ENCODE measurements around the gene EIF3B.
"Not testable (repeated sequence)": the region's sequence is repeated elsewhere in the genome, so short reads cannot be mapped to it uniquely, and the experiment has no call there.

DNA sequence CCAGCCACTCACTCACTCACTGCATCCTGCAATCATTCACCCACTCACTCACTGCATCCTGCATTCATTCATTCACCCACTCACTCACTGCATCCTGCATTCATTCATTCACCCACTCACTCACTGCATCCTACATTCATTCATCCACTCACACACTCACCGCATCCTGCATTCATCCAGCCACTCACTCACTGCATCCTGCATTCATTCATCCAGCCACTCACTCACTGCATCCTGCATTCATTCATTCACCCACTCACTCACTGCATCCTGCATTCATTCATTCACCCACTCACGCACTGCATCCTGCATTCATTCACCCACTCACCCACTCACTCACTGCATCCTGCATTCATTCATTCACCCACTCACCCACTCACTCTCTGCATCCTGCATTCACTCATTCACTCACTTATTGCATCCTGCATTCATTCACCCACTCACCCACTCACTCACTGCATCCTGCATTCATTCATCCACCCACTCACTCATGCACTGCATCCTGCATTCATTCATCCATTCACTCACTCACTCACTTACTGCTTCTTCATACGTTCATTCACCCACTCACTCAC is 39.6 kb upstream of the EIF3B start:
- not testable (repeated sequence) for TF ChIP-seq POLR2A (IDR thresholded peaks at IDR 0.05)
- TF ChIP-seq, protein P1, sequence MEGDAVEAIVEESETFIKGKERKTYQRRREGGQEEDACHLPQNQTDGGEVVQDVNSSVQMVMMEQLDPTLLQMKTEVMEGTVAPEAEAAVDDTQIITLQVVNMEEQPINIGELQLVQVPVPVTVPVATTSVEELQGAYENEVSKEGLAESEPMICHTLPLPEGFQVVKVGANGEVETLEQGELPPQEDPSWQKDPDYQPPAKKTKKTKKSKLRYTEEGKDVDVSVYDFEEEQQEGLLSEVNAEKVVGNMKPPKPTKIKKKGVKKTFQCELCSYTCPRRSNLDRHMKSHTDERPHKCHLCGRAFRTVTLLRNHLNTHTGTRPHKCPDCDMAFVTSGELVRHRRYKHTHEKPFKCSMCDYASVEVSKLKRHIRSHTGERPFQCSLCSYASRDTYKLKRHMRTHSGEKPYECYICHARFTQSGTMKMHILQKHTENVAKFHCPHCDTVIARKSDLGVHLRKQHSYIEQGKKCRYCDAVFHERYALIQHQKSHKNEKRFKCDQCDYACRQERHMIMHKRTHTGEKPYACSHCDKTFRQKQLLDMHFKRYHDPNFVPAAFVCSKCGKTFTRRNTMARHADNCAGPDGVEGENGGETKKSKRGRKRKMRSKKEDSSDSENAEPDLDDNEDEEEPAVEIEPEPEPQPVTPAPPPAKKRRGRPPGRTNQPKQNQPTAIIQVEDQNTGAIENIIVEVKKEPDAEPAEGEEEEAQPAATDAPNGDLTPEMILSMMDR (IDR thresholded peaks at IDR 0.05), result not testable (repeated sequence)
